Epidermal melanocyte (primary cell): ENCODE measurements around the gene MPZL1.
"Not testable (repeated sequence)": the region's sequence is repeated elsewhere in the genome, so short reads cannot be mapped to it uniquely, and the experiment has no call there.

ENCODE experiments used
- DNase-seq: peaks from one replicate; pipeline ENCODE4 v3.0.0; 2011; ENCODE audit warnings: low spot score; ENCODE audit not compliant: insufficient read length

MPZL1 gene

DNA sequence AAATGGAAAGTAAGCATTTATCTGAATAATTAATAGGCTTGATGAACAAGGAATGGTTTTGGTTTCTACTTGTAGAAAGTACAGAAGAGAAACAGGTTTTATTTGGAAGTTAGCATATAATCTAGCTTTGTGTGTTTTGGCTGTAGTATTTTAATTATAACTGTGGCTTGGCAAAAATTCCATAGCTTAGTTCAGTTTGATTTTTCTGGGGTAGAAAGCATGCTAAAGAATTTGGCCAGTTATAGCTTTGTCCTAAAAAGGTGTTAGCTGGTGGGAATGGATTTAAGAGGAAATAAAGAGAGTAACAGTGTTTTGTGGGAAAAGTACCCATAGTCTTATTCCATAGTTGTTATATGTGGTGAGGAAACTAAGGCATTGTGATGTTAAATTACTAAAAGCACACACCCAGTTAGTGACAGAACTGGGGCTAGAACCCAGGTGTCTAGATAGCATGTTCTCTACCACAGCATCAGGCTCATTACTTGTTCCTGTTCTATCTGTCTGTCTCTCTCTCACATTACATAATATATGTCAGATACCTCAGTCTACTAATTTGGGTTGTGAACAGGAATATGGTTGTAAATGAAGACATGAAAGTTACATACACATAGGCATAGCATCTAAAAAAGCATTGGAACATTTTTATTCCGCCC is 55.0 kb downstream of the MPZL1 start:
- DNase-seq = no peak

DNA sequence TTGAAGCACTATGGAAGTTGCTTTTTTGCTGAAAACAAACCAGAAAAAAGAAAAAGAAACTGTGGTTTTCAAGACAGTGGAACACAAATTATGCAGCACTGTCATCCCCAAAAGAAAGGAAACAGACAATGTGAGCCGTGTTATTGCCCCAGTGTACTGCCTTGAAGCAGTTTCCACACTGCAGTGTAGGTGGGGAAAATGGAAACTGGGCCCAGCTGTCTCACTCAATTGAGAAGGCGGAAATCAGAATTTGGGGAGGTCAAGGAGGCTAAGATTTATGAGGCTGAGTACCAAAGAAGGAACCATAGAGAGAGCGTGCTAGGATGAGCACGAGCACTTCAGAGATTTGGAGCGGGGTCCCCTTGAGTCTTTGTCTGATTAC is 55.5 kb downstream of the MPZL1 start:
- no peak for DNase-seq

DNA sequence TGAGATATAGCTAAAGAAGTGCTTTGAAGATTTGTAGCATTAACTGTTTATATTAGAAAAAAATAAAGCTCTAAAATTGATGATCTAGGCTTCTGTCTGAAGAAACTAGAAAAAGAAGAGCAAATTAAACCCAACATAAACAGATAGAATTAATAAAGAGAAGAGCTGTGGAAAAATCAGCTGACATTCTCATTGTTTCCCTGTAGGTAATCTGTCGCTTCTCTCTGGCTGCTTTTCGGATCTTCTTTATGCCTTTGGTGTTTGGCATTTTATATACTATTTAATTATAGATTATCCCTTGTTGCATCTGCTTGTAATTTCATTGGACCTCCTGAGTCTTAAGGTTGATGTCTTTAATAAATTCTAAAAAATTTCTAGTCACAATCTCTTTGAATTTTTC is 59.8 kb downstream of the MPZL1 start:
- DNase-seq = no peak

DNA sequence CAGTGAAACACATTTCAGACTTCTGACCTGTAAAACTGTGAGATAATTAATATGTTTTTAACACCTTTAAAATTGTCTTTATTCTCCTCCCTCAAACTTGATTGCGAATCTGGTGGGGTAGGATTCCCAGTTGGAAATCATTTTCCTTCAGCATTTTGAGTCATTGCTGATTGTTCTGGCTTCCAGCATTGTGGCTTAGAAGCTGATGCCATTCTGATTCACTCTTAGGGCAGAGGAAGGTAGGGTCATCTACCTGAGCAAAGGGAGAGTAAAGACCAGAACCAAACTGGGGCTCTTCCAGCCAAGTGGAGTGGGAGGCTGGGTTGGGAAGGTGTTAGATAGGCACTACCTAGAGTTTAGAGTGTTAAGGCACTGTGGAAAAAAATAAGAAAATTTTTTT is 61.2 kb downstream of the MPZL1 start:
- DNase-seq = no peak

DNA sequence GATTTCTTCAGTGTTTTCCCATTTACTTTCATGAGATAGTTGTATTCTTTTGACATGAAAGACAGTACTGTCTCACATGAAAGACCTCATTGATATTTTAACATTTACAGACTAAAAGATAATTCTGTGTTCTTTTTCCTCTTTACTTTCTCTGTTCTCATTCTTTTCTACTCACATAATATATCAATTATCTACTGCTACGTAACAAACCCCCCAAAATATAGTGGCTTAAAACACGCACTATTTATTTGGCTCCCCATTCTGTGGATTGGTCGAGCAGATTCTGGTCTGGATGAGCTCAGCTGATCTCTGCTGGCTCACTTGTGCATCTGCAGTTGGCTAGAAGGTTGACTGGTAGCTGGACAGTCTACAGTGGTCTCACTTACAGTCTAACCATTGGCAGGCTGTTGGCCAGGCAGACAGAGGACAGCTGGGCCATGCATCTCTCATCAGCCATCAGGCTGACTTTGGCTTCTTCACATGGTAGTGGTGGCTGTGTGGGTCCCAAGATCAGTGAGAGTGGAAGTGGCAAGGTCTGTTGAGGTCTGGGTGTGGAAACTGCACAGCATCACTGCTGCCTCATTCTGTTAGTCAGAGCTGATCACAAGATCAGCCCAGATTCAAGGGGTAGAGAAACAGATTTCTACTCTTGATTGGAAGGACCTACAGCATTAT is 63.2 kb downstream of the MPZL1 start:
- DNase-seq = peak; percentile 16

DNA sequence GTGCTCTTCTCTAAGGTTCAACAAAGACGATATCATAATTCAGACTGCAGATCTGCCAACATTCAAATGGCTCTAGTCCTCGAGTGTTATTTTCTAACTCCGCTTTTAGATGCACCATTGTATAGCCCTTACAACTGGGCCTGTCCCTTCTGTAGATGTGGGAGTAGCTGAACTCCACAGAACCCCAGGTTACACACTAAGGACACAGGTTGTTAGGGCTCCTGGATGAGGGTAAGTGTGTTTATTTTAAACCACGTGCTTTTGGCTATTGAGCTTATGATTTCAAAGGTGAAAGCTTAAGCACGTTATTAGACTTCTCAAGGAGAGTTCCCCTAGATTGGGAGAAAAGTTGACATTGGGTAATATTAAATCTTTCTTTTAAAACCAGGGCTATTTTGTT is 64.7 kb downstream of the MPZL1 start:
- DNase-seq = no peak

DNA sequence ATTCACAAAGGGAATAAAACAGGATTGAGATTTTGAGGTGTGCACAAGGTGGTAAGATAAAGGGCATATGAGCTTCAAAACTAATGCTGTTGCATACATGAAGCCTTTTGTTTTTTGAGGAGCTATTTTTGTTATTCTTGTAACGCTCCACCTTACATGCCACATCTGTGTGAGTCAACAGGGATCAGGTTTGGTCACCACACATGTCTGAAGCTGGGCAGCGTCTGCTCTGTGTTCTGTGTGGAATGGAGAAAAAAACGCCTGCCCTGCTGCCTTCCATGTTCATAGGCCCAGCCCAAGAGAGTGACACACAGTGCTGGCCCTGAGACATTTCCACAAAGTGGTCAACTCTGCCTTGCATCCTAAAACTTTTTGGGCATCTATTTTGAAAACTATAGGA is 67.7 kb downstream of the MPZL1 start:
- no peak for DNase-seq

DNA sequence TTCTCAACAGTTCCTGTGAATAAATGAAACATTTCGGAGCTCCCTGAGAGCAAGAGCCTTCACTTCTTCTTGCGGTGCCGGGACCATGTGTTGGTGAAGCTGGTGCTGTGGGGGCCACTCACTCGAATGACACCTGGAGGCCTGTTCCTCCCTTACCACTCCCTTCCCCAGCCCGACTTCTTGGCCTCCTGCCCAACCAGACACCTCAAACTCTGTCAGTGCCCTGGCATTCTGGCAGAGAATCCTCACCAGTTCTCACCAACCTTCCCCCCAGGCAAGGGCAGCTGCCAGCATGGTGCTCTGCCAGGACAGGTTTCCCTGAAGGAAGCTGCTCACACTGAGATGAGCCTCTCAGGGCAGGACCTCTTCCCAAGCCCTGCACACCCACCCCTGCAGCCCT is 68.3 kb downstream of the MPZL1 start:
- no peak for DNase-seq

DNA sequence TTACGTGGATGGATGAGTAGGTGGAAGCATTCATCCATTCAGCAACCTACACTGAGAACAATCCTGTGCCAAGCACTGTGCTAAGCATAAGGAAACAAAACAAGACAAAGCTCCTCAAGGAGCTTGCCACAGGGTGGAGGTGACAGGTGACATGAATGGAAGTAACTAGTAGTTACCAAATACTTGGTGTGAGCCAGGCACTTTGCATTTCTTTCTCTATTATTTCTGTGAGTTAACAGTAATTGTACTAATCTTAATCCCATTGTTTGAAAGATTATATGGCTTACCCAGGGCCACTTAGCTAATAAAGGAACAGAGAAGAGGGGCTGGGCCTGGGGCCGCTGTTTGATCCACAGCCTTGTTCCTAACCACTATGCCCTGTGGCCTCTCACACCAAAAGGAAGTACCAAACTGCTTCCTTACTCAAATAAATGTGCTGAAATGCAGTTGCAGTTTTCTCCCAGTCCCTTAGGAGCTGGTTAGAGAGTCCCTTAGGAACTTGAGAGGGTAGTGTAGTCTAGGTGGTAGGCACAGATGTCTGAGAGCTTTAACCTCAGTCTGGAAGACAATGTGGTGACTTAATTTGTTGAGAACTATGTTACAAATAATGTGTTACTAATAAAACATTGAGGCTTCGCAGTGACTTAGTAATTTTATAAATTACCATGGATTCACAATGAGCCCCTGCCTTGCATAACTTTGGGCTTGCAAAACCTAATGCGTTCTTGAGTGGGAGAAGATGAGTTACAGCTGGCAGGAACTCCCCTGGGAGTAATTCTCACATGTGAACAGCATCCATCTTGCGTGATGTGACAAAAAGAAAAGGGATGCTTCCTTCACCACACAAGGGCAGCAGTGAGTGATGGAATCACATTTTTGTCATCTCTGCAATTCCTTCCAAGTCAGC is 69.8 kb downstream of the MPZL1 start:
- no peak for DNase-seq

DNA sequence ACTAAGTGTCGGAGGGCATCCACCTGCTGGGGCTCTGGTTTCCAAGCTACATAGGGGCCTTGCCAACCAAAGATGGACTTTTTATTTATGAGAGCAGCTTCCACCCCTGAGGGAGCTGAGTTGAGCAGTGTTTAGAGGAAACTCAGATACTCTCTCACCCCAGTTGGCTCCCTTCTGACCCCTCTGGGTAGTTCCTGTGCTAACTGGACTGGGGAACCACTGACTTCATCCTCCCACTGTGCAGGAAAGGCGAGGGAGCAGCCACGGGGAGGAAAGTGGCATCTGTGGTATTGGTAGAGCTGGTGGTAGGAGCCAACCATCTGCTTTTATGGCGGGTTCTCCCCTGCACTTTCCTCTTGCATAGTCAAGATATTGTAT is 70.4 kb downstream of the MPZL1 start:
- DNase-seq = no peak

DNA sequence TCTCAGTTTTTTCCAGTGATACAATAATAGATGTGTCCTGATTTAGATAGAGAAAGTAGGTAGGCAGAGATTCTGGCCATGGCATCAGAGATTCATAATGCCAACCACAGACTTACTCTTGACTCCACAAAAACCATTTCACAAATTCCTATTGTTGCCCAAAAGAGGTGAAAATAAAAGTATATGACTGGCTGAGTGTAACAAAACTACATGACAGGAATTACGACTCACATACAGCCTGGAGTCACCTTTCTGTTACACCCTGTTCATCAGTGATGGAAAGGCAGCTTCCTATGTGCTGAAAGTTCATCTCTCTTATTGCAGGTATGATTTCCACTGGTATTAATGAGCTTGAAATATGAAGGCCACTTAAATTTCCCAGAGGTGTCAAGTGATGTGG is 72.3 kb downstream of the MPZL1 start:
- DNase-seq = no peak

DNA sequence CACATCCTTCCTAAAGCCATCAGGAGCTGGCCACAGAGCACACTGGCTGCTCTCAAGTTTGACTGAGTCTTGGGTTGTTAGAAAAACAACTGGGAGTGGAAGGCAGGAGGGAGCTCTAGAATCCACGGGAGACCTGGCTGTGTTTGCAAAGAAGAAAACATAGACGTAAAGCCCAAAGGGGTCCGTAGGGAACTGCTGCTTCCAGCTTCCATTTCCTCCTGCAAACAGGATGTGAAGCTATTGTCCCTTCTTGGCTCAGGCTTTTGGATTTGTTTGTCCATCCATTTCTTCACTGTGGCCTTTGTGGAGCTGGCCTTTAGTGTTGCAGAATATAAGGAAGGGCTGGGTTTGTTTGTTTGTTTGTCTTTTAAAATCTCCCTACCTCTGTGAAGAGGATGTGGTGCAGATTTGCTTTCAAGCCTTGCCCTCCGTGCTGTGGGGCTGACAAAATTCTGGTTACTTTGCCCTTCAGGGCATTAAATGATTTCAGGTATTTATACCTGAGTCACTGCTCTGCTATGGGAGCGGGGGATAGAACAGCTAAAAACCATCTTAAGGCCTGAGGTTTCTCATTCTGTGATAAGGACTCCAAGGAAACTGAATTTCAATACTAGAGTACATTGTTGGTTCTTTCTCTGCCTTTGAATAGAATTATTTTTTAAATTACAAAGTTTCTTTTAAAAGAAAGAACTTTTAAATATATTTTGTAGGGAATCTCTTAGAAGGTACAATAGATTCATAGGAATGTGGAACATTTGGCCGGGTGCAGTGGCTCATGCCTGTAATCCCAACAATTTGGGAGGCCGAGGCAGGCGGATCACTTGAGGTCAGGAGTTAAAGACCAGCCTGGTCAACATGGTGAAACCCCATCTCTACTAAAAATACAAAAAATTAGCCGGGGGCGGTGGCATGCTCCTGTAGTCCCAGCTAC is 74.3 kb downstream of the MPZL1 start:
- no peak for DNase-seq

DNA sequence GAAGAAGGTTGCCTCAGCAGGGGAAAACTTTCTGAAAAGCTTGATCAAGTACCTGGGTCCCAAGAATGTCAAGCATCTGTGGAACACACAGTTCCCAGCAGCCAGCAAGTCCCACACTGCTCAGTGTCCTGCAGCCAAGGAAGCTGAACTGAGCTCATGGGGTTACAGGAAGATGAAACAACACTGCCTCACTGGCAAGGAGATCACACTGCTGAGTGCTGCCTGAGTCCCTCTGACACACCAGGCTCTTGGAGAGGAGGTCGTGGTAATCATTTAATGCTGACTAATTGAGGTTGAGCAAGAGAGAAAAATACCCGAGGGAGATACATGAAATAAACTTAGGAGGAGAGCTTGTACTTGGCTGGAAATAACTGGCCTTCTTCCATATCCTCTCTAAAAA is 75.2 kb downstream of the MPZL1 start:
- no peak for DNase-seq

DNA sequence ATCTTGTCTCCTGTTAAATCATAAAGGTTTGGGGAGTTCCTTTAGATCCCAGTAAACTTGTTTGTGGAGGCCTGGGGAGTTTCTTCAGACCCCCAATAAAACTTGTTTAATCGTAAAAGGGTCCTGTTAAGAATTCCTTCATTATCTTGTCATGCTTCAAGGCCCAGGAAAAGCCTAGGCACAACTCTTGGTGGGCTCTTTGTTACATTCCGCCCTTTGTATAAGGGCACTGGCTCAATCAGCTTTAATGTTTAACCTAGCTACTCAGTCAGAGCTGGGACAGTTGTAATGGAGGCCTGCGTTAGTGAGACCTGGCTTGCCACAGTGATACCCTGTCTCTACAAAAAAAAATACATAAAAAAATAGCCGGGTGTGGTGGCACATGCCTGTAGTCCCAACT is 77.2 kb downstream of the MPZL1 start:
- DNase-seq = no peak

DNA sequence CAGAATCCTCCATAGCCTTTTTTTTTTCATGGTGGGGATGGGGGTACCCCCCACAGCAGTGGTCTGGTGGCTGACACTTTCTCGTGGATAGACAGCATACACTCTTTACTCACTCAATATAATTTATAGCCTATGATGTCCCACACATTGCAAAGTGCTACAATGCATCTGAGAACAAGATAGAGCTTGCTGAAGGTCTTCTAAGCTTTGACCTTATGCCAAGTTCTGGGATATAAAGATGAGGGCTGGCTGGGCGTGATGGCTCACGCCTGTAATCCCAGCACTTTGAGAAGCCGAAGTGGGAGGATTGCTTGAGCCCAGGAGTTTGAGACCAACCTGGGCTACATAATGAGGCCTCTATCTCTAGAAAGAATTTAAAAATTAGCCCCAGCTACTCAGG is 78.0 kb downstream of the MPZL1 start:
- no peak for DNase-seq

DNA sequence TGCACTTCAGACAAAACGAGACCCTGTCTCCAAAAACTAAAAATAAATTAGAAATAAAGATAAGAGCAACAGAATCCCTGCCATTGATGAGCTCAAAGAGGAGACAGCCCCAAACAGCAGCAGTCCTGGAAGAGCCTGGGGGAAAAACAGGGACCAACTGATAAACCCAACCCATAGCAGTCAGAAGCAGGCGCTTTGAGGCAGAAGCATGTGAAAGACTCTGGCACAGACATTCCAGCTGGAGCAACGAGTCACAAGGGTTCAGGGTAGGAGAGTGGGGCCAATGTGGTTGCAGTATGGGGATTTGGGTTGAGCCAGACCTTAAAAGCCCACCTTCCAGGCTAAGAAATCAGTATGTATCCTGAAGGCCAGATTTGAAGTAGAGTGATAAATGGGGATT is 78.5 kb downstream of the MPZL1 start:
- no peak for DNase-seq

DNA sequence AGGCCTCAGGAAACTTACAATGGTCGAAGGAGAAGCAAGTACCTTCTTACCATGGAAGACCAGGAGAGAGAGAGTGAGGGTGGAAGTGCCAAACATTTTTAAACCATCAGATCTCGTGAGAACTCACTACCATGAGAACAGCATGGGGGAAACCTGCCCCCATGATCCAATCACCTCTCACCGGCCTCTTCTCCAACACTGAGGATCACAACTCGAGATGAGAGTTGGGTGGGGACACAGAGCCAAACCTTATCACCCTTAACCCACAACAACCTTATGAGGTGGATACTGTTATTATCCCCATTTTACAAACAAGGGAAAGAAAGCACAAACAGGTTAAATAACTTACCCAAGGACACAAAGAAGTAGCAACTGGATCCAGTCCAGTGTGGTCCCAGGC is 80.5 kb downstream of the MPZL1 start:
- no peak for DNase-seq

DNA sequence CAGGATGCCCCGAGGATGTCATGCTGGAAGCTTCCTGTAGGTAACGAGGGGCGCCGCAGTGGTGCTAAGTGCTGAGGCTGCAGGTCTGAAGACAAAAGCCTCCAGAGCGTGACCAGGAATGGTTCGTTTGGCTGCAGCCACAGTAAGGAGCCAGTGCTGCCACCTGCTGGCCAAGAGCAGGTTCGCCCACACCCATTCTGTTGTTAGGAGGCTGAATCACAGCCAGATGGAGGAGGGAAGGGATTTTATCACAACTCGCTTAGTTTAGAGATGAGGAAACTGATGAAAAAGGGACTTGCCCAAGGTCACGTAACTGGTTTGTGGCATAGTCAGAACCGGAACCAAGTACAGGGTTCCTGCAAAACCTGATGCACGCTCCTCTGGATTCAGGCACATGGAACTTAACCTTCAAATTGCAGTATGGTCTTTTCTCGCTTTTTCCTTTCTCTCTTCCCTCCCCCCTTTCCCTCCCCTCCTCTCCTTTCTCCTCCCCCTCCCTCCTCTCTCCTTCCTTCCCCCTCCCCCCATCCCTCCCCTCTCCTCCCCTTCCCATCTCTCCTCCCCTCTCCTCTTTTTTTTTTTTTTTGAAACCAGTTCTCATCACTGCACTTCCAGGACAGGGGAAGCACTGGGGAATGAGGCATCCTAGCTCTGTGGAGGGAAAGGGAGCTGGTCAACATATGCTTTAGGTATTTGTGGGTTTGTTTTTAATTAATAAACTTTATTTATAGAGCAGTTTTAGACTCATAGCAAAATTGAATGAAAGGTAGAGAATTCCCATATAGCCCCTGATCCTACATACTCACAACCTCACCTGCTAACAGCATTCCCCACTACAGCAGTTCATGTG is 81.8 kb downstream of the MPZL1 start:
- peak; percentile 87 for DNase-seq

DNA sequence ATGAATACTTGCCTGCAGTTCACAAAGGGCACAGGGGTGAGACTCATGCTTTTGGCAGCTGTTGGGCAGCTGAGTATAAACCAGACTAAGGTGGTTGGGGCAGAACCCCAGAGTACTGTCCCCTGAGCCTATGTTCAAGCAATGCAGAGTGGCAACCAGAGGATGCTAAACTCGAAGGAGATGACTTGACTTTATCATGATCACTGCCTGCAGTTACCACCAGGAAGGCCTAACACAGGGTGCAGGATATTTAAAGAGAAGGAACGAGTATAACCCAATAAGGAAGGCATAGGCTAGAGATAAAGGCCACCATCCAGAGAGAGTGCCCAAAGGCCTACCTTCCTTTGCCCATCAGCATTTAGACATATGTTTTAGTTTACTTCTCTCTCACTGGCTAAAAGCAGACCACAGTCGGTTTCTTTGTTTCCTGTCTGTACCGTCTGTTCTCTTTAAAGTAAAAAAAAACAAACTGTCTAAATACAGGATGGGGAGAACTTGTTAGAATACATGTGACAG is 83.3 kb downstream of the MPZL1 start:
- no peak for DNase-seq

DNA sequence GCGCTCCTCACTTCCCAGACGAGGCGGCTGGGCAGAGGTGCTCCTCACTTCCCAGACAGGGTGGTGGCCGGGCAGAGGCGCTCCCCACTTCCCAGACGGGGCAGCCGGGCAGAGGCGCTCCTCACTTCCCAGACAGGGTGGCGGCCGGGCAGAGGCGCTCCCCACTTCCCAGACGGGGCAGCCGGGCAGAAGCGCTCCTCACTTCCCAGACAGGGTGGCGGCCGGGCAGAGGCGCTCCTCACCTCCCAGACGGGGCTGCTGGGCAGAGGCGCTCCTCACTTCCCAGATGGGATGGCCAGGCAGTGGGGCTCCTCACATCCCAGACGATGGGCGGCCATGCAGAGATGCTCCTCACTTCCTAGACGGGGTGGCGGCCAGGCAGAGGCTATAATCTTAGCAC is 84.5 kb downstream of the MPZL1 start:
- not testable (repeated sequence) for DNase-seq
